DOHH2 (cell line): ENCODE data around the gene UPF1.

Source experiments
- CTCF ChIP-seq: fragments of 200-600 bp; sonication (generic); IDR thresholded peaks from one replicate; pipeline ENCODE4 v1.5.1; 2014; ENCODE audit warnings: antibody characterized with exemption, mild to moderate bottlenecking, low read depth, low read length; ENCODE audit not compliant: poor library complexity, severe bottlenecking
- EZH2phosphoT487 ChIP-seq: fragments of 200-600 bp; sonication (generic); IDR thresholded peaks from 2 replicates; pipeline ENCODE4 v1.6.1; 2017; ENCODE audit warnings: borderline replicate concordance, mild to moderate bottlenecking, antibody characterized with exemption, low read length, moderate library complexity, mixed read lengths

- TF ChIP-seq CTCF: no peak
- TF ChIP-seq EZH2phosphoT487: no peak
Measured at GRCh38 chr19:18800079-18800478, 31.7 kb upstream of the UPF1 start.
